HG02884 (cell line): ENCODE measurements around the gene DNM3.

Experiments
- ATAC-seq: cut with Tn5 transposase; IDR thresholded peaks from one replicate; pipeline ENCODE4 v1.9.1; 2021; ENCODE audit warnings: mild to moderate bottlenecking, moderate library complexity; ENCODE audit not compliant: unreplicated experiment

The DNM3 gene

DNA sequence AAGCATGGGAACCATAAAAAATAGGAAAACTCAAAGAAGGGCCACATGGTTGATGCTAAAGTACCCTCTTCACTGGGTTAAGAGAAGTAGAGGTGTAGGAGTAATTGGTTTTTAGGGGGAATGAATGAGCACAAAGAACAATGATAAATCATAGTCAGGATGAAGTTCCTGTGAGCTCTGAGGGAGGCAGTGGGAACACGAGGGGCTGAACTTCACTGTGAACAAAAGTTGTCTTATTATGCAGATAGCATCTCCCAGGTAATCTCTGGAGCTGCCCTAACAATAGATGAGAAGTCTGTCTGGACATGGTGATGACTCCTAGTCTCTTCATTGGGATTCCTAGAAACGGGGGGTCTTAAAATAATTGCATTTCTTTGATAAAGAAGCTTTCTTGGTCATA lies 127.9 kb downstream of the DNM3 start:
- no peak for ATAC-seq

- no peak for ATAC-seq
Observed at GRCh38 chr1:171969813-171970212, 128.5 kb downstream of the DNM3 start.

GRCh38 chr1:171972846-171973245 lies 131.5 kb downstream of the DNM3 start:
- no peak for ATAC-seq

- no peak for ATAC-seq
Observed at GRCh38 chr1:171973421-171973820, 132.1 kb downstream of the DNM3 start.

DNA sequence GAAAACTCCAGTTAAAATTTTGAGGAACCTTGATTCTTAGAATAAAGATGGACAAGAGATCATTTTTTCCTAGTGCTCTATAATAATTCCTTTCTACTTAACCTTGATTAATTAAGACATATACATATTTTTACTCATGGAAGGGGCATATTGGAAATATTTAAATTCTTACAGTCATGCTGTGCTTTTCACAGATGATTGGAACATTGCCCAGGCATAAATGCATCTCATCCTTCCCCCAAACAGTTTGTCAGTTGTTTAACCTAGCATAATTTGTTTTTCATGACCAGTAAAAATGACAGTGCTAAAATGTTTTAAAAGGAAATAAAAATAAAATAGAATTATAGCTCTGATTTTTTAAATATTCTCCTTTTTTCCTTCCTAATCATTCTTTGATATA lies 140.0 kb downstream of the DNM3 start:
- ATAC-seq = no peak

DNA sequence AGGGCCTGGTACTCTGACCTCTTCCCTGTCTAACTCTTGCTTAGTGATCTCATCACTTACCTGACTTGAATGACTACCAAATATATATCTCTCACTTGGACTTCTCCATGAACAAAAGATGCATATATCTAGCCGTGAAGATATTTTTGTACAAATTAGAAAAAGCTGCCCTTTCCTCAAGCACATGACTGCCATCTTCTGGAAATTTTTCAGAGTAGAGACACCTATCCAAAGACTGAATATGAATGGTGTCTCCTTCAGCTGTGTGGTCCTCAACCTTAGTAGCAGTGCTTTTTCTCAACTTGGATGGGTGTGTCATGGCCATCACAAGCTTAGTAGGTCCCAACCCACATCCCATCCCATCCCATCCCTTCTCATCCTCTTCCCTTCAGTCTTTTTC lies 142.3 kb downstream of the DNM3 start:
- no peak for ATAC-seq

DNA sequence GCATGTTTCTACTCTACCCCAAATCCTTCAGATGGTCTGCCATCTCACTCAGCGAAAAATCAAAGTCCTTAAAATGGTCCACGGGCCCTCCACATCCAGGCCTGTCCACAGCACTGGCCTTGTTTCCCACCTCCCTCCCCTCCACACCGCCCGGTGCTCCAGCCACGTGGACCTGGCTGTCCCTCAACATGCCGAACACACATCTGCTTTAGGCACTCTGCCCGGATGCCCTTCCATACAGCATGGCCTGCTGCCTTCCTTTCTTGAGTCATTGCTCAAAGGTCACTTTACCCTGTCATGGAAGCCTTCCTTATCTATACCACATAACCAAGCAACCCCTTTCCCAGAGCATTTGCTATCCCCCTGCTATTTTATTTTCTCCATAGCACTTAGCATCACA lies 143.0 kb downstream of the DNM3 start:
- ATAC-seq = no peak

GRCh38 chr1:171984850-171985485 lies 143.7 kb downstream of the DNM3 start:
- no peak for ATAC-seq

GRCh38 chr1:171985639-171986038 lies 144.3 kb downstream of the DNM3 start:
- no peak for ATAC-seq

- no peak for ATAC-seq
Observed at GRCh38 chr1:171988243-171988885, 147.1 kb downstream of the DNM3 start.

- no peak for ATAC-seq
Observed at GRCh38 chr1:171990371-171990770, 149.1 kb downstream of the DNM3 start.

GRCh38 chr1:171994293-171994692 lies 153.0 kb downstream of the DNM3 start:
- ATAC-seq = no peak

DNA sequence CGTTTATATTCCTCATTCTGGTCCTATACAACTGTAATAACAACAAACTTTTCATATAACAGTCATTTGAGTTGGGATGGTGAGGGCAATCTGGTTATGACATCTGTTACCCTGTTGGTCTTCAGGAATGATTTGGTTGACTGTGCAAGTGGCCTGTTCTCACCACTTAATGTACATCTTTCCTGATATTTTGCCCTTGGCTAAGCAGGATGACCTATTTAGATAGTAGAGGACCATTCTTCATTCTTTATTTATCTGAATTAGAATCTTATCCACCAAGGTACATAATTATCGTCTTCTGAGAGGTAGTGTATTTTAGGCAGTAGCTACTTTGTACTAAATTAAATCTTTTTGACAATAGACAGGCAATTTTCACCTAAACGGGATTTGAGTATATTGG lies 154.3 kb downstream of the DNM3 start:
- ATAC-seq = no peak

DNA sequence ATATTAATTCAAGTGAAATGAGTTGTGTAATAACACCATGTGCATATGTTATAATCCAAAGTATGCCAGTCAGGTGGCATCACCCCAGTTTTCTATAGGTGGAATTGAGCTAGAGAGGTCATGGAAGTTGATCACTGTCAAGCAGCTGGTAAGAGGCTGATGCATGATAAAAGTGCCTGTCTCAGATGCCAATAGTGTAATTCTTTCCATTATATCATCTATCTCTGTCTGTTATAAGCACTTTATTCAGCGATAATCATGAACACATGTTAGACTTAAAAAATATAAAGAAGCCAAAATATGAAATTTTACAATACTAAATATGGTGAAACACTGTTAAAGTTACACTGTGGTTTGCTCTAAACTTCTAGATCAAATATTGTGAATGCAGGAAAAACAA lies 156.6 kb downstream of the DNM3 start:
- no peak for ATAC-seq

DNA sequence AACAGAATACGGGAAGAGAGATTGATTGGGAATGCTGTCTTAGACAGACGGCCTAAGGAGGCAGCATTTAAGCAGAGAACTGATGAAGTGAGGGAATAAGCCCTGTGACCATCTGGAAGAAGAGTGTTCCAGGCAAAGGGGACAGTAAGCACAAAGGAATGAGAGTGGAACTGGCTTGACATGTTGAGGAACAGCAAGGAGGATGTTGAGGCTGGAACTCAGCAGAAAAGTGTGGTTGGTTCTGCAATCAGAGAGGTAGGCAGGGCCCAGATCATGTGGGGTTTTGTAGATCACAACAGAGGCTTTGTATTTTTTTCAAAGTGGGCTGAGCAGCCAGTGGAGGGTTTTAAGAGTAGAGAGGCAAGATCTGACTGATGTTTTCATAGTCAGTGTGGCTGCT lies 157.4 kb downstream of the DNM3 start:
- ATAC-seq = no peak

GRCh38 chr1:171999756-172000155 lies 158.5 kb downstream of the DNM3 start:
- no peak for ATAC-seq

DNA sequence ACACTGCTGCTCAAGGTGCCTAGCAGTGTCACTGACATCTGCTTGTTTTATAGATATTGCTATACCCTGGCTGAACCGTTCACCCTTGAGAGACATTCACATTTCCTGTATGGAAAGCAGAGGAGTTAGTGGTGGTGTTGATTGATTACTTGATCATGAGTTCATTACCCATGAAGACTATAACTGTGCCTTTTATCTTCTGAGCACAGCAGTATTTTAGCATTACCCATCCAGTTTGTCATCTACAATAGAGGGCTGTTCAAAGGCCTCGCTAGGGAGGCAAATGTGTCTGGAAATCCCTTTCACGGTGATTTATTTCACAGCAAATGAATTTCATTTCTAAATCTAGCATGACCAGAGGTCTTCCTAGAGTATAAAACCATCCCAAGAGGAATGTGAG lies 160.0 kb downstream of the DNM3 start:
- ATAC-seq = no peak

DNA sequence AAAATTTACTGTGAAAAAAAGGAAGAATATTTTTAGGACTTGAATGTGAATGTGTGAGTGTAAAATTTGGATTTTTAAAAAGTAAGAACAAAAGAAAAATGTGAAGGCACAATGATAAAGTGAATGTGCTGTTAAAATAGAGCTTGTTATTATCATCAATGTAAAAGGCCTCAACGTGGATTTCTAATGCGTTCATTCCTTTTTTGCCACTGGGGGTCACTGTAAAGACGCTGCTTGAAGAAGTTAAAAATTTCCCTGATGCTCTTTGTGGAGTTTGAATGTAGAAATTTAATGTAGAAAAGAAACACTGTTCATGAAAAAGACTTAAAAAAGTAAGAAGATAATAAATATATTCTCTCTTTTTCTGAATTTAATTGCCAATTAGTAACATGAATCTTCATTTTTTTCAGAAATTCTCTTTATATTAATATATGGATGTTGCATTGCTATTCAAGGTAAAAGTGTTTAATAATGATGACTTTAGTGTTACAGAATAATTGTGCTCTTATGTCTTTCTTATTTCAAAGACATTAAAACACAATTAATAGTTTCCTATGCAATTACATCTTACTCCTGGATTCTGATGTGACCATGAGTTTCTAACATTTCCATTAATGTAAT lies 161.5 kb downstream of the DNM3 start:
- no peak for ATAC-seq

DNA sequence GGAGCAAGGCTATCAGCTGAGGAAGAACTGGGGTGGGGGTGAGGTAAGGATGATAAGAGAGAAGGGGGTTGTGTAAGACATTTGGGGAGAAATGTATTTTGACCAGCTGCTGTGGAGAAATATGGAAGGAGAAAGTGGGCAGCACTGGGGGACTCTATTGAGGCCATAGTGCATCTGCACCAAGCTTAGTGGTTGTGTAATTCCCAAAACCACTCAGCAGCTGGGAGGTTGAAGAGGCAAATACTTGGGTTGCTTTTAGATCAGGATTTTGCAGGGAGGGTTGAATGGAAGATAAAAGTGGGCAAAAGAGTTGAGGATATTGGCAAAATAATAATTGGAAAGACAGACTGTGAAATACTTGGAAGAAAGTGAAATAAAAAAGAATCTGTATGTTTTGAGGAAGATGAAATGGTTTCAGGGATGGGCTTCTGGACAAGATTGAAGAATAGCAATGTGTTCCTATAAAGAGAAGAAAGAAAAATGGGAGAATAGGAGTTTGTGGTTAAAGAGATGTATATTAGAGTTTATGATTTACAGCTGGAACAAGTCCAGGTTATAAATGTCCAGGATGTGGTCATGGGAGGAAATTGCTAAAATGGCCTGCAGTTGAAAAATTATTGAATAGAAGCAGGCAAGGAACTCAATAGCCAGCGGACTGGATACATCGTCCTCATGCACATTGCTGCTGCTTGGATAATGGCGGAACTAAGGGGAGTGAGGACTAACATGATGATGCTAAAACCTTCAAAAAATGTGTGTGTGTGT lies 162.7 kb downstream of the DNM3 start:
- no peak for ATAC-seq

DNA sequence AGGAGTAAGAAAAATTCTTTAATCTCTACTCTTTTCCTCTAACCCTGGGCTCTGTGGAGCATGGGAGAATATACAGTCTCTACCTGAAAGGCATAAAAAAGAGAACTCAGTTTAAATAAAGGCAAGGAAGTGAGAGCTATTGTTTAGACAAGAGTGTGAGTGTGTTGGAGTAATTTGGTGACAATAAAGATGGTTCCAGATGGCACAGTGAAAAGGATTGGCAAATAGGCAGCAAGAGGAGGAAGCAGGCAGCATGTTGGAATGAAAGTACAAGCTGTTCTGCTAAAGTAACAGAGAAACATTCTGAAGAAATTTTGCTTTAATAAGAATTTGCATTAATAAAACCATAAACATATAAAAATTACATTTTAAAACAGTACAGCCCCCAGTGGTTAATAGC lies 163.4 kb downstream of the DNM3 start:
- ATAC-seq = no peak

DNA sequence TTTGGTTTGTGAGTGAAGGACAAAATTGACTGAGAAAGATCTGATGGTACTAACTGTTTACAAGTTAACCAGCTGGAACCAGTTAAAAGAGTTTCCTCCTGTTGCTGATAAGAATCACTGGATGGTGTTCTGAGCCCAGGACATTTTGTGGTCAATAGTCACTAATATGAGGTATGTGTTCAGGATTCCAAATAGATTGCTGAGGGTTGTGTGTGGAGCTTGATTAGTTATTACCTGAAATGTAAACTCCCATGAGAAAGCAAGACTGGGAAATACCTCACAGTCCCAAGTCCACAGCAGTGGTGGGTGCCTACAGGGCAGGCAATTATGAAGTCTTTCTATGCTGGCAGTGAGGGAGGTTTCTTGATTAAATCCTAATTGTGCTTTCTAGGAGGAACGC lies 164.6 kb downstream of the DNM3 start:
- ATAC-seq = no peak

GRCh38 chr1:172006660-172007059 lies 165.4 kb downstream of the DNM3 start:
- ATAC-seq = no peak
